Activated CD8-positive, alpha-beta memory T cell treated with anti-CD3 and anti-CD28 coated beads, Interleukin-2, amount 50 U/mL, for 24 hours (primary cell): Measurements from ENCODE around the gene DMRT1.

ENCODE experiments used
- DNase-seq: peaks from one replicate; pipeline ENCODE4 v3.0.0-alpha.2; 2020; ENCODE audit errors: extremely low read depth

DMRT1 gene

GRCh38 chr9:922171-922570, 80.7 kb downstream of the DMRT1 start:
- DNase-seq: no peak

- no peak for DNase-seq
Measured at GRCh38 chr9:922731-923130, 81.2 kb downstream of the DMRT1 start.

- DNase-seq: no peak
Measured at GRCh38 chr9:926976-927375, 85.5 kb downstream of the DMRT1 start.

- DNase-seq: no peak
Measured at GRCh38 chr9:928363-929042, 87.0 kb downstream of the DMRT1 start.

GRCh38 chr9:929719-930118, 88.2 kb downstream of the DMRT1 start:
- no peak for DNase-seq

GRCh38 chr9:933356-933755, 91.9 kb downstream of the DMRT1 start:
- DNase-seq: no peak

GRCh38 chr9:935348-935965, 94.0 kb downstream of the DMRT1 start:
- no peak for DNase-seq

- DNase-seq: no peak
Measured at GRCh38 chr9:942805-943580, 101.5 kb downstream of the DMRT1 start.

- DNase-seq: no peak
Measured at GRCh38 chr9:947985-948384, 106.5 kb downstream of the DMRT1 start.

- no peak for DNase-seq
Measured at GRCh38 chr9:948497-948896, 107.0 kb downstream of the DMRT1 start.

GRCh38 chr9:950139-950538, 108.6 kb downstream of the DMRT1 start:
- no peak for DNase-seq

- DNase-seq: no peak
Measured at GRCh38 chr9:952546-952945, 111.0 kb downstream of the DMRT1 start.

GRCh38 chr9:959105-959504, 117.6 kb downstream of the DMRT1 start:
- no peak for DNase-seq

- no peak for DNase-seq
Measured at GRCh38 chr9:959914-960313, 118.4 kb downstream of the DMRT1 start.

- DNase-seq: no peak
Measured at GRCh38 chr9:962023-962422, 120.5 kb downstream of the DMRT1 start.

GRCh38 chr9:965497-965896, 124.0 kb downstream of the DMRT1 start:
- no peak for DNase-seq

- DNase-seq: no peak
Measured at GRCh38 chr9:966870-967269, 125.4 kb downstream of the DMRT1 start.

- DNase-seq: no peak
Measured at GRCh38 chr9:967436-967835, 125.9 kb downstream of the DMRT1 start.

- DNase-seq: no peak
Measured at GRCh38 chr9:967903-968641, 126.6 kb downstream of the DMRT1 start.

GRCh38 chr9:969310-970150, 128.0 kb downstream of the DMRT1 start:
- no peak for DNase-seq
